NOMO-1 (cell line): ENCODE measurements around the gene FBXL13.
"Not testable (repeated sequence)": the region's sequence is repeated elsewhere in the genome, so short reads cannot be mapped to it uniquely, and the experiment has no call there.

Source experiments
- DNase-seq, 2 experiments: peaks; one replicate each; lab custom pipeline; 2025; ENCODE audit not compliant: unreplicated experiment in 2 of 2; lab: John Stamatoyannopoulos, UW

The FBXL13 gene

GRCh38 chr7:102832674-102833073 is 241.9 kb downstream of the FBXL13 start:
- DNase-seq, result no peak

DNA sequence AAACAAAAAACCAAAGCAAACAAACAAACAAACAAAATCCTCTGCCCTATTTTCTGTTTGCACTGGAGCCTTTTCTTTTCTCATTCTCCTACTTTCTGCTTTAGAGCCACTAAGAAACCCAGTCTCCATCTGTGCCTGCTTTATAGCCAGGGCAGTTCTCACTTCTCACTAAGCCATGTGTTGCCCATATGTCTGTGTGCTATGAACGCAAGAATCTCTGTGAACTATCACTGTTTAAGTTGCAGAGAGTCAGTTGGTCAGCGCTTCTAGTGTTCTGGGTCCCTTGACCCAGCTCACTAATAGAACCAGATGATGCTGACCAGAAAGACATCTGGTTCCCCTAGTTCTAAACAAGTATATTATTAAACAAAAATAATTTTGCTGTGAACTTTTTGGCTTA is 244.4 kb downstream of the FBXL13 start:
- no peak for DNase-seq

- DNase-seq, result no peak
Observed at GRCh38 chr7:102829075-102829474, 245.5 kb downstream of the FBXL13 start.

- no peak for DNase-seq
Observed at GRCh38 chr7:102828286-102828685, 246.3 kb downstream of the FBXL13 start.

GRCh38 chr7:102823390-102824119 is 251.0 kb downstream of the FBXL13 start:
- no peak for DNase-seq

- DNase-seq, result no peak
Observed at GRCh38 chr7:102821994-102822747, 252.4 kb downstream of the FBXL13 start.

DNA sequence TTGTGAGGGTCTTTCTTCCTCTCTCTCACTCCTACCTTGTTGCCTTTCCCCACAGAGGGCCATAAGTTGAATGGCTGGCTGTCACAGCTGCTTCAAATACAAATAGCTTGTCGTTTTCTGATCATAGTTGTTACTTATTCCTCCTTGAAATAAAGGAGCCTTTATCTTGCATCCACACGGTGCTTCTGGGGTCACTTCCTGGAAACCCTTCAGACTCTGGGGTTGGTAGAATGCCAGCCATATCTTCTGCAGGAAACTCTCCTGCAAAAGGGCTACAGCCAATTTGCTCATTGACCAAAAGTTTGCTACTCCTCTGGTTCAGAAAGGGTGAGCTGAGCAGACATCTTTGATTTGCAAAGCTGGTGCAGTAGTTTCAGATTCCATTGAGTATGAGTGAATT is 255.4 kb downstream of the FBXL13 start:
- DNase-seq, result no peak

DNA sequence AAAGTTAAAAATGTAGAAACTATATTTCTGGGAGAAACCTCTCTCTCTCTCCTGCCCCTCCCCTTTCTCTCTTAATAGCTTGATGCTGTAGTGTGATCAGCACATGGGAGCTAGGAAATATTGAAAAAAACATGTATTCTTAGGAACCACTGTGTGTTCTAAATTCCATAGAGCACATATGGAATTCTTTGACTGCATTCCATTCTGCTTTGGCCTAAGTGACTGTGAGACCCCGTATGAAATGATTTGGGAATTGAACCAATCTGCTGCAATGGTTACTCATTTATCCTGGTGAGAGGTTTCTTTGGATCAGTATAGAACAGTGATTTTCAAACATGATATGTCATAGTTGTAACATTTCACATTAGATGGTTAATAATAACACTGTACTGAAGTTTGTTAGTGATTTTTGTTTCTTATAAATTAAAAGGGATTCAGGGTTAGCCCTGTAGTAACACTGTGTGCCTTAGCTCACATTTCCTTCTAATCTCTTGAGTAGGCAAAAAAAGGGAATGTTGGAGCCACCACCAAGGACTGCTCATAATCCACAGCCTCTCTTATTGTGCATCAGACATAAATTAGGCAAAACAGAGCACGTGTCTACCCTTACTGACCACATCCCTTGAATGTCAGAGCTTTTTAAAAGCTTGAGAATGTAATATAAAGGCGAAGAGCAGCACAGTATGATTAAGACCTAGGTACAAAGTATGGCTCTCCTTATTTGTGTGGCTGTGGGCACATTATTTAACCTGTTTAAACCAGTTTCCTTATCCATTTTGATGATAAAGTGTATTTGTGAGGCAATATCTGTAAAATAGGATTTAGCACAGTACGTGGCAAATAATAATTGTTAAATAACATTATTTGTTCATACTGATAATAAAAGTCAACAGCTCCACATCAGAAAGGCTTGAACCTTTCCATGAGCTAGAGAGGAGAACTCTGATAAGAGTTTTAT is 256.7 kb downstream of the FBXL13 start:
- DNase-seq, result no peak

- no peak for DNase-seq
Observed at GRCh38 chr7:102814025-102814471, 260.5 kb downstream of the FBXL13 start.

- DNase-seq, result no peak
Observed at GRCh38 chr7:102813191-102814024, 261.2 kb downstream of the FBXL13 start.

DNA sequence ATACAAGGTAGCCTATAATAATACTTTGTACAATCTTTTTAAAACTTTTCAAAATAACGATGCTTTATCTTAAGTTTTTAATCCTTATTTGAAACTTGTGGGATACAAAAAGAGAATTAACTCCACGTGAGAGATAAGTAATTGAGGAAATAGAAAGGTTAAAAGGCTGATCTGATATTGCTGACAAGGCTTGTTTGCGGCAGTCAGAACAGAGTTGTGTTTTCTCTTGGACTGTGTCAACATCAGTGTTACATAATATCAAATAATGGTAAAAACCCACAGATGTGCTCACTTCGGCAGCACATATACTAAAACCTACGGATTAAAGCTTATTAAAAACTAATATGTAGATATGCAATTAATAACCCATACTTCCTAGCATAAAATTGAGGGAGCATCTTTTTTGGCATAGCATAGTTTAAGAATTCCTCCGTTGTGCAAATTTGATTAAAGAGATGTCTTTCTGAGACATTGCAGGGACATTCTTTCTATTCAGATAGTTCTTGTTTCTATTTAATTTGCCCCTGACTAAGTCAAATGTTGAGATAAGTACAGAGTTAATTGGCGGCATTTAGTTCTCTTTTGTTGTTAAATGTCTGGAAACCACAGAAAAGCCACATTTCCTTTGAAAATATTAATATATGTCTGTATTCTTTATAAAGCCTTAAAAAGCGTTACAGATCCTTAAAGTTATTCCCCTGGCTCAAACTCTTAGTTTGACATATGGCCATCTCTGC is 262.5 kb downstream of the FBXL13 start:
- peak in 1 of 2 experiments; percentile 3 for DNase-seq

DNA sequence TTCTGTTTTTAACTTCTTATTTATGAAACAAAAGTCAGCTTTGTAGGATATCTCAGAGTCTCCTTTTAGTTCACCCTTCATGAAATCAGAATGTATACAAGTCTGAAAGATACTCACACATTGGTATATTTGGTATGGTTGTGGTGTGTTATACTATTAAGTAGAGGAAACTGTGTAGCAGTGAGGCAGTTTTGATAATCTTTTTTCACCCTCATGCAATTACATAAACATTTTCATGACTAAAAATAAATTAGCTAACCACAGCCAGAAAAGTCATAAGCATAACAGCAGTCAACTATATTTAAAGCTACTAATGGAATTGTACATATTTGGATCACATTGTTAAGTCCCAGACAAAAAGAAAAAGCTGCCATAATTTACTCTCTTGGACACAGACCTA is 263.7 kb downstream of the FBXL13 start:
- DNase-seq, result no peak

- no peak for DNase-seq
Observed at GRCh38 chr7:102806613-102807012, 268.0 kb downstream of the FBXL13 start.

GRCh38 chr7:102795987-102796595 is 278.5 kb downstream of the FBXL13 start:
- DNase-seq, result not testable (repeated sequence)

DNA sequence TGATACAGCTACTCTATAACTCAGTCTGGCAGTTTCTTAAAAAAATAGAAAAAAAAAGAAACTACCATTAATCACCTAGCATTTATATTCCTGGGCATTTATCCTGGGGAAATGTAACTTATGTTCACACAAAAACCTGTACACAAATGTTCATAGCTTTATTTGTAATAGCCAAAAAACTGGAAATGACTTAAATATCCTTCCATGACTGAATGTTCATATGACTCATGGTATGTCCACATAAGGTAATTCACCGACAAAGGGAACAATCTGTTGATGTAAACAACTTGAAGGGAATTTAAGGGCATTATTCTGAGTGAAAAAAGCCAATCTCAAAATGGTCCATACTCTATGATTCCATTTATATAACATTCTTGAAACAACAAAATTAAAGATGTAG is 280.0 kb downstream of the FBXL13 start:
- DNase-seq, result not testable (repeated sequence)

DNA sequence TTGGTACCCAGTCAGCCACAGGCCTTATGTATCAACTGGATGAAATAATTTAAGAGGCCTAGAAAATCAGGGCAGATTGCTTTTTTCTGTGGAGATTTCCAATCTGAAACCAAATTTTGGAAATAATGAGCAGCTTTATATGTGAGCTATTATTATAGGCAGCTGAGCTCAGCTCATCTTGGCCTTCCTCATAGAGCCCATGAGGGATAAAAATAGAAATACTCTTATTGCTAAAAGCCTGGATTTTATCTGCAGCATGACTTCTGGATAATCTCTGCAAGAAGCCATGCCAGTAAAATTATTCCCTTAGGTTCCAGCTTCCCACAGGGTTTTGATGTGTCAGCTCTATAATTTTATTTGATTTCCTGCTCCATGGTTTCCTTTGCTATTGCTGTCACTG is 282.8 kb downstream of the FBXL13 start:
- not testable (repeated sequence) for DNase-seq

DNA sequence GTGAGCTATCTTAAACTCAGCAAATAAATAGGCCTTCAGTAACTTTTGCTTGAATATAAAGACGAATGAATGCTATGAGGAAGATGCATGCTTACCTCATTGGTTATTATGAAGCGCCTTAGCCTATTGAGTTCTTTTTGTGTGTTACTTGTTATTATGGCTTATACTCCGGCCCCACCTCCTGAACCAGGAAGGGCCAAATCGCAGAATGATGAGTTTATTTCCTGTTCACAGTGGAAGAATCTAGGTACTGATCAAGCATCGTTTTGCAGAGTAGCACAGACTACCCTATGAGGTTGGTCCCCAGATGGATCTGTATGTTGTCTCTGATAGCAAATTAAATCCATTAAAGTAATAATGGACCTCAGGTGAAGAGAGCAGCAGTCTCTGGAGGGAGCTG is 283.2 kb downstream of the FBXL13 start:
- not testable (repeated sequence) for DNase-seq

GRCh38 chr7:102790364-102791100 is 284.1 kb downstream of the FBXL13 start:
- DNase-seq, result not testable (repeated sequence)
